Tibial artery (tissue), 4 donors: ENCODE results near the gene DPYSL3.

Experiments used
- DNase-seq, 2 donors: peaks; one replicate each; pipeline ENCODE4 v3.0.0-alpha.2; 2019
- H3K27ac ChIP-seq, 2 donors: fragments of 200-600 bp; sonication (generic) in 1 of 2; 1 replicate in 1 of 2; 2 replicates in 1 of 2; pipeline ENCODE4 v1.5.1; 2018 to 2019; ENCODE audit warnings: mild to moderate bottlenecking in 1 of 2
- H3K27me3 ChIP-seq, 2 donors: fragments of 200-600 bp; sonication (generic) in 1 of 2; one replicate each; pipeline versions ENCODE4 v1.5.1 to v1.6.0; 2016 to 2019
- H3K36me3 ChIP-seq, 3 donors: fragments of 200-600 bp; sonication (generic) in 2 of 3; one replicate each; pipeline ENCODE4 v1.5.1; 2016 to 2019; ENCODE audit warnings: mild to moderate bottlenecking in 2 of 3
- H3K4me1 ChIP-seq, 4 donors: fragments of 200-600 bp; sonication (generic) in 2 of 4; 1 replicate in 3 of 4; 2 replicates in 1 of 4; pipeline ENCODE4 v1.5.1; 2016 to 2019
- H3K4me3 ChIP-seq, 2 donors: fragments of 200-600 bp; sonication (generic) in 1 of 2; 1 replicate in 1 of 2; 2 replicates in 1 of 2; pipeline ENCODE4 v1.5.1; 2018 to 2019; ENCODE audit warnings: mild to moderate bottlenecking in 2 of 2
- H3K9me3 ChIP-seq, 3 donors: fragments of 200-600 bp; sonication (generic) in 1 of 3; one replicate each; pipeline ENCODE4 v1.5.1; 2016 to 2019
- CTCF ChIP-seq, 2 experiments: fragments of 200-600 bp in 1 of 2; fragments of 450-650 bp in 1 of 2; IDR thresholded peaks; one replicate each; pipeline ENCODE4 v1.5.1; 2017 to 2019; ENCODE audit warnings: antibody characterized with exemption in 2 of 2, mild to moderate bottlenecking in 1 of 2, moderate library complexity in 1 of 2
- intact Hi-C: fragments of 100-400 bp; cut with DNase I; formaldehyde crosslinking; loops from one replicate; pipeline ENCODE4 v1.15.0; 2023; ENCODE audit warnings: low total_unique reads

DPYSL3 gene

GRCh38 chr5:147341345-147341744 lies 168.5 kb downstream of the DPYSL3 start:
- TF ChIP-seq CTCF (IDR thresholded peaks at IDR 0.05), result no peak
- Histone ChIP-seq H3K4me1 (no peaks in the 10 kb centered on the region), H3K27ac (no peak overlapping the region), H3K4me3 (no peak overlapping the region), H3K9me3 (peaks cover 0 to 8% (median 0%) of the 10 kb centered on the region in 3 donors), H3K36me3 (no peaks in the 10 kb centered on the region), H3K27me3 (no peaks in the 10 kb centered on the region)
- no peak for DNase-seq
- intact Hi-C loops, result no loop called here

- Histone ChIP-seq H3K27ac (no peak overlapping the region), H3K36me3 (no peaks in the 10 kb centered on the region), H3K4me1 (no peaks in the 10 kb centered on the region), H3K4me3 (no peak overlapping the region), H3K27me3 (no peaks in the 10 kb centered on the region), H3K9me3 (peaks cover 0 to 8% (median 0%) of the 10 kb centered on the region in 3 donors)
- TF ChIP-seq CTCF (IDR thresholded peaks at IDR 0.05), result no peak
- DNase-seq, result no peak
- intact Hi-C loops, result no loop called here
These were observed 168.9 kb downstream of the DPYSL3 start for GRCh38 chr5:147340941-147341340.
